Loucy (cell line): ENCODE data around the gene SP3.

Experiments used
- CTCF ChIP-seq: fragments of 200-600 bp; sonication (generic); conservative IDR thresholded peaks from 2 replicates; pipeline ENCODE4 v1.5.1; 2014; ENCODE audit warnings: mild to moderate bottlenecking, antibody characterized with exemption, low read length
- EZH2phosphoT487 ChIP-seq: fragments of 200-600 bp; IDR thresholded peaks from 2 replicates; pipeline ENCODE4 v1.6.1; 2018; ENCODE audit warnings: antibody characterized with exemption, mild to moderate bottlenecking, moderate library complexity, borderline replicate concordance

- TF ChIP-seq CTCF = no peak
- no peak for TF ChIP-seq EZH2phosphoT487
Observed at GRCh38 chr2:173998386-173998785, 33.2 kb upstream of the SP3 start.
